Esophagus muscularis mucosa (tissue), 4 donors: ENCODE measurements around the gene TMEM92. TPM values are rescaled to one million over a fixed set of nuclear protein-coding genes. Genes with fewer than 3 reads are reported as not detected.

ENCODE experiments used
- DNase-seq: peaks from one replicate; pipeline ENCODE4 v3.0.0-alpha.2; 2017; ENCODE audit errors: extremely low spot score
- H3K27ac ChIP-seq, 4 donors: fragments of 200-600 bp; sonication (generic); replicated peaks in 1 of 4; 1 replicate in 3 of 4; 2 replicates in 1 of 4; pipeline ENCODE4 v1.5.1; 2016 to 2019; ENCODE audit warnings: mild to moderate bottlenecking in 1 of 4
- H3K27me3 ChIP-seq, 4 donors: fragments of 200-600 bp; sonication (generic); one replicate each; pipeline versions ENCODE4 v1.5.1 to v1.6.0; 2016 to 2019
- H3K36me3 ChIP-seq, 4 donors: fragments of 200-600 bp; sonication (generic); one replicate each; pipeline ENCODE4 v1.5.1; 2016 to 2019
- H3K4me1 ChIP-seq, 4 donors: fragments of 200-600 bp; sonication (generic); one replicate each; pipeline ENCODE4 v1.5.1; 2016 to 2019
- H3K4me3 ChIP-seq, 4 donors: fragments of 200-600 bp; sonication (generic); 1 replicate in 2 of 4; 2 replicates in 2 of 4; pipeline ENCODE4 v1.5.1; 2016 to 2019; ENCODE audit warnings: mild to moderate bottlenecking in 4 of 4, moderate library complexity in 1 of 4
- H3K9me3 ChIP-seq, 4 donors: fragments of 200-600 bp; sonication (generic); 1 replicate in 3 of 4; 2 replicates in 1 of 4; pipeline ENCODE4 v1.5.1; 2016 to 2019
- CTCF ChIP-seq, 3 experiments: fragments of 200-600 bp in 2 of 3; fragments of 450-650 bp in 1 of 3; sonication (generic) in 2 of 3; IDR thresholded peaks; one replicate each; pipeline ENCODE4 v1.5.1; 2017 to 2019; ENCODE audit warnings: antibody characterized with exemption in 3 of 3, mild to moderate bottlenecking in 2 of 3, moderate library complexity in 1 of 3
- EP300 ChIP-seq: sonication (generic); formaldehyde crosslinking; IDR thresholded peaks from one replicate; pipeline ENCODE4 v1.6.1; 2017; ENCODE audit warnings: antibody characterized with exemption
- POLR2A ChIP-seq: fragments of 450-650 bp; IDR thresholded peaks from one replicate; pipeline ENCODE4 v1.6.1; 2017; ENCODE audit warnings: antibody characterized with exemption, moderate library complexity, mild to moderate bottlenecking, low read depth
- POLR2AphosphoS5 ChIP-seq, 2 donors: sonication (generic); formaldehyde crosslinking; IDR thresholded peaks; one replicate each; pipeline ENCODE4 v1.6.1; 2017; ENCODE audit warnings: antibody characterized with exemption in 2 of 2
- WGBS: methylation state at CpG from one replicate; pipeline ENCODE4 v1.1.5; 2018; 5-methylcytosine and 5-hydroxymethylcytosine counted together
- intact Hi-C: fragments of 100-400 bp; cut with DNase I; formaldehyde crosslinking; loops from one replicate; pipeline ENCODE4 v1.15.1; 2023
- total RNA-seq, 4 donors: library from RNA; depleted of rRNA; stranded (reverse); fragments of >200 nt; gene quantifications; one replicate each; pipeline versions ENCODE4 v1.1.0 to v1.2.1, GENCODE V29; 2016

TMEM92 gene
- total RNA-seq, 4 donors from 2014 or later: 0.80 TPM; not detected in 3

- TF ChIP-seq POLR2A (no peak), POLR2AphosphoS5 (IDR thresholded peaks at IDR 0.05) (no peak), CTCF (IDR thresholded peaks at IDR 0.05) (no peak), EP300 (no peak)
- no peak overlapping the region for H3K4me3 ChIP-seq
- H3K27me3 ChIP-seq: no peaks in the 10 kb centered on the region
- peaks cover 0 to 9% (median 0%) of the 10 kb centered on the region in 4 donors for H3K9me3 ChIP-seq
- DNase-seq: no peak
- H3K36me3 ChIP-seq: no peaks in the 10 kb centered on the region
- 74% methylated on average over 3 of the region's 3 CpGs for WGBS
- peaks cover 0 to 8% (median 6%) of the 10 kb centered on the region in 4 donors for H3K4me1 ChIP-seq
- H3K27ac ChIP-seq: no peak overlapping the region
- intact Hi-C loops: no loop called here
Measured at GRCh38 chr17:50252781-50253180, 21.5 kb upstream of the TMEM92 start.

- intact Hi-C loops: no loop called here
- H3K9me3 ChIP-seq: no peaks in the 10 kb centered on the region
- H3K27ac ChIP-seq: no peak overlapping the region
- no peak overlapping the region for H3K4me3 ChIP-seq
- no peaks in the 10 kb centered on the region for H3K36me3 ChIP-seq
- no peaks in the 10 kb centered on the region for H3K27me3 ChIP-seq
- TF ChIP-seq POLR2AphosphoS5 (IDR thresholded peaks at IDR 0.05): no peak
- no peak for TF ChIP-seq CTCF (IDR thresholded peaks at IDR 0.05)
- TF ChIP-seq POLR2A: no peak
- no peak for TF ChIP-seq EP300
- 87% methylated on average over 10 of the region's 12 CpGs for whole genome bisulfite sequencing
- DNase-seq: no peak
- peaks cover 0 to 30% (median 24%) of the 10 kb centered on the region in 4 donors for H3K4me1 ChIP-seq
Measured at GRCh38 chr17:50255766-50256635, 18.3 kb upstream of the TMEM92 start.

- Histone ChIP-seq H3K4me1 (peaks cover 0 to 30% (median 24%) of the 10 kb centered on the region in 4 donors), H3K27ac (no peak overlapping the region), H3K4me3 (no peak overlapping the region), H3K27me3 (no peaks in the 10 kb centered on the region), H3K36me3 (no peaks in the 10 kb centered on the region), H3K9me3 (no peaks in the 10 kb centered on the region)
- DNase-seq: no peak
- intact Hi-C loops: no loop called here
- TF ChIP-seq POLR2AphosphoS5 (IDR thresholded peaks at IDR 0.05) (no peak), EP300 (no peak), POLR2A (no peak), CTCF (IDR thresholded peaks at IDR 0.05) (no peak)
- WGBS: 92% methylated on average over 10 of the region's 10 CpGs
Measured at GRCh38 chr17:50256826-50257618, 17.2 kb upstream of the TMEM92 start.

- peak overlapping the region in 1 of 4 donors; percentile 39 for H3K27ac ChIP-seq
- H3K4me1 ChIP-seq: peaks cover 0 to 30% (median 24%) of the 10 kb centered on the region in 4 donors
- H3K9me3 ChIP-seq: no peaks in the 10 kb centered on the region
- no peaks in the 10 kb centered on the region for H3K27me3 ChIP-seq
- no peak overlapping the region for H3K4me3 ChIP-seq
- intact Hi-C loops: no loop called here
- no peaks in the 10 kb centered on the region for H3K36me3 ChIP-seq
- no peak for TF ChIP-seq POLR2AphosphoS5 (IDR thresholded peaks at IDR 0.05)
- no peak for TF ChIP-seq CTCF (IDR thresholded peaks at IDR 0.05)
- no peak for TF ChIP-seq EP300
- TF ChIP-seq POLR2A: no peak
- DNase-seq: no peak
- 30% methylated on average over 6 of the region's 15 CpGs for WGBS
Measured at GRCh38 chr17:50257676-50258224, 16.5 kb upstream of the TMEM92 start.
